KOPT-K1 (cell line): ENCODE data around the gene VPS13A.
"Not testable (repeated sequence)": the region's sequence is repeated elsewhere in the genome, so short reads cannot be mapped to it uniquely, and the experiment has no call there.

Source experiments
- H3K27ac ChIP-seq: fragments of 200-600 bp; sonication (generic); 2 replicates; pipeline ENCODE4 v1.5.1; 2016; ENCODE audit warnings: antibody characterized with exemption, mild to moderate bottlenecking, low read depth, low read length; ENCODE audit not compliant: poor library complexity, severe bottlenecking
- H3K36me3 ChIP-seq: fragments of 200-600 bp; sonication (generic); 2 replicates; pipeline ENCODE4 v1.5.1; 2017; ENCODE audit warnings: antibody characterized with exemption, mild to moderate bottlenecking, low read length, moderate library complexity; ENCODE audit not compliant: insufficient read depth
- H3K9me3 ChIP-seq: fragments of 200-600 bp; sonication (generic); 2 replicates; pipeline ENCODE4 v1.5.1; 2017; ENCODE audit warnings: antibody characterized with exemption, low read length, mild to moderate bottlenecking; ENCODE audit not compliant: insufficient read depth, poor library complexity, severe bottlenecking

Gene VPS13A

DNA sequence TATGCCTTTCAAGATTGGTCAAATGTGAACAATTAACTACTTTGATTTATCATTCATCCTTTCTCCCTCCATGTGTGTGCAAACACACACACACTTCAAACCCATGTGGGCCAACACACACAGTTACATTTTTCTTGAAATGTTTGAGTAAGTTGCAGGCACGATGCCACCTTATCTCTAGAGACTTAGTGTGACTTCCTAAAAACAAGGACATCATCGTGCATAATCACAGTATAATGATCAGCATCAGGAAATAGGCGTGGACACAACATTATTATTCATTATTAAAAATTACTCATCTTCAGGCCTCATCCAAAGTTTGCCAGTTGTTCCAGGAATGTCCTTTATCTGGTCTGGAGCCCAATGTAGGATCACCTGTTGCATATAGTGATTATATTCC, 261.3 kb downstream of the VPS13A start:
- no peaks in the 10 kb centered on the region for H3K9me3 ChIP-seq
- no peaks in the 10 kb centered on the region for H3K36me3 ChIP-seq
- H3K27ac ChIP-seq: no peak overlapping the region

GRCh38 chr9:77440057-77440456, 262.7 kb downstream of the VPS13A start:
- H3K9me3 ChIP-seq: no peaks in the 10 kb centered on the region
- no peaks in the 10 kb centered on the region for H3K36me3 ChIP-seq
- H3K27ac ChIP-seq: no peak overlapping the region

DNA sequence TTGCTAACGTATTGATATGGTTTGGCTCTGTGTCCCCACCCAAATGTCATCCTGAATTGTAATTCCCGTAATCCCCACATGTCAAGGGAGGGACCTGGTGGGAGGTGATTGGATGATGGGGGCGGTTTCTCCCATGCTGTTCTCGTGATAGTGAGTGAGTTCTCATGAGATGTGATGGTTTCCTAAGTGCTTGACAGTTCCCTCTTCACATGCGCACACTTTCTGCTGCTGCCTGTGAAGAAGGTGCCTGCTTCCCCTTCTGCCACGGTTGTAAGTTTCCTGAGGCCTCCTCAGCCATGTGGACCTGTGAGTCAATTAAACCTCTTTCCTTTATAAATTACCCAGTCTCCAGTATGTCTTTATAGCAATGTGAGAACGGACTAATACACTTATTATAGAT, 263.8 kb downstream of the VPS13A start:
- H3K27ac ChIP-seq, H3K36me3 ChIP-seq, H3K9me3 ChIP-seq: not testable (repeated sequence)

- Histone ChIP-seq H3K36me3 (no peaks in the 10 kb centered on the region), H3K27ac (no peak overlapping the region), H3K9me3 (no peaks in the 10 kb centered on the region)
These were observed 265.1 kb downstream of the VPS13A start for GRCh38 chr9:77442436-77442835.

DNA sequence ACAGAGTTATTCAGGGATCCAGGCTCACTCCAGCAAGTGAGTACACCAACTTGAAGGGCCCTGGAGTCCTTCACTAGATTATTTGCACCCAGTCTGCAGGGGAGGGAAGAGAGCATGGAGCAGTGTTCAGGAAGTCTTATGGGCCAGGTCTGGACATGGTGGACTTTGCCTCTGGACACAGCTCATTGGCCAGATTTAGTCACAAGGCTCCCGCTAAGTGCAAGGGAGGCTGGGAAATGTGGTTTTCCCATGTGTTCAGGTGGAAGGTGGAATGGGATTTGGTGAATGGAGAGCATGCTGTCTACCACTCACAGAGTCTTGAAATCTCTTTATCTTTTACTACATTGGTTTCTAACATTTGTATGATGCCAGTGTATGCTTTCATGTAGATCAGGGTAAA, 270.3 kb downstream of the VPS13A start:
- Histone ChIP-seq H3K9me3 (peaks cover 8% of the 10 kb centered on the region), H3K27ac (no peak overlapping the region), H3K36me3 (no peaks in the 10 kb centered on the region)

DNA sequence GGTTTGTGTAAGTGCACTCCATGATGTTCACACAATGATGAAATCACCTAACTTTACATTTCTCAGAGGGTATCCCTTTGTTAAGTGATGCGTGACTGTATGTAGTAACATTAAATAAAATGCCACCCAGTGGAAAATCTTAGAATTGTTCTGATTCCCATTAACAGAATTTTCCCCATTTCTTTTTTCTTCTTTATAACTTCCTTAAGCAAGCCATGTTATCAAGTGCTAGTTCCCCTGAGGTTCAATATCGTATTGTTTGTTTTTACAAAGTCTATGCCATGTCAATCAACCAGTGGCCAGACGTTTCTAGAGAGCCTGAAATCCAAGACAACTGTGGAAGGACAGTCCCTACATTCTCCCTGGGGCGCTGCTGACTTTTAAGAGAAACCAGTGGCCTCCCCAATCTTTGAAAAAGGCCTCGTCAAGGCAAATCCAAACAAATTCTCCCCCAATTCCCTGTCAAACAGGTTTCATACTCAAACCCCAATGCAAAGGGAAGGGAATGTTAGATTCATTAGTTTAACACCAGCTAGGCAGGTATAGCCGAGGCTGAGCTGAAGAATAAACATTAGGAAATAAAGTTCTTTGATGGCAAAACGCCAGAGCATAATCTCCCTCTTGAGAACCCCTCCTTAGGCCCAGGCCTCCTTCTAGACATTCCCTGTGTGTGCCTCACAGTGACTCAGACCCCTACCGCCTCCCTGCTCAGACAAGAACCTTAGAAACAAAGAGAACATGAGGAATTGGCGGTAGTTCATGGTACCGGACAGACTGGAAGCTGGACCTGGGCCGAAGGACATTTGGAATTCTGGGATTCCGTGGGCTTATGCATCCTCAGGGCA, 272.1 kb downstream of the VPS13A start:
- H3K9me3 ChIP-seq: peaks cover 8% of the 10 kb centered on the region
- H3K36me3 ChIP-seq: no peaks in the 10 kb centered on the region
- no peak overlapping the region for H3K27ac ChIP-seq

GRCh38 chr9:77450085-77450475, 272.7 kb downstream of the VPS13A start:
- no peak overlapping the region for H3K27ac ChIP-seq
- no peaks in the 10 kb centered on the region for H3K36me3 ChIP-seq
- H3K9me3 ChIP-seq: peaks cover 8% of the 10 kb centered on the region

DNA sequence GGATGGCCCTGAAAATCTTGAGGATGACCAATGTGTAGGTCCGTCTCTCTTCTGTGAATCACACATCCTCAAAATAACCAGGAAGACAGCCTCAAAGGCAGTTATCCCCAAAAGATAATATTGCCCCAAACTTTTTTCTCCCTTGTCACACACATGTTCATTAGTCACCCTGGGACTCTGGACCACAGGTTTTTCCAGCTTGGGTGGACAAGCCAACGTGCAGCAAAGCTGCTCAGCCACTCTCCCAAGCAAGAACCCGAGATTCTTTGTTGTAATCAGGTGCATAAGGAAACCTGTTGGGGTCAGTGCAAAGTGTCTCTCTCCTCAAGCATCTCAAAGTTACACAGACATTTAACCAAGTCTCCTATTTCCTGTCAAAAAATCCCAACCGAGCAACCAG, 274.2 kb downstream of the VPS13A start:
- Histone ChIP-seq H3K9me3 (peaks cover 8% of the 10 kb centered on the region), H3K27ac (no peak overlapping the region), H3K36me3 (no peaks in the 10 kb centered on the region)

- Histone ChIP-seq H3K27ac (no peak overlapping the region), H3K36me3 (no peaks in the 10 kb centered on the region), H3K9me3 (peaks cover 8% of the 10 kb centered on the region)
These were observed 276.7 kb downstream of the VPS13A start for GRCh38 chr9:77453825-77454647.

- H3K9me3 ChIP-seq: peaks cover 8% of the 10 kb centered on the region
- no peak overlapping the region for H3K27ac ChIP-seq
- no peaks in the 10 kb centered on the region for H3K36me3 ChIP-seq
These were observed 277.3 kb downstream of the VPS13A start for GRCh38 chr9:77454663-77455062.

- no peaks in the 10 kb centered on the region for H3K36me3 ChIP-seq
- H3K27ac ChIP-seq: no peak overlapping the region
- peaks cover 7% of the 10 kb centered on the region for H3K9me3 ChIP-seq
These were observed 278.1 kb downstream of the VPS13A start for GRCh38 chr9:77455312-77455927.

GRCh38 chr9:77456829-77457437, 279.6 kb downstream of the VPS13A start:
- Histone ChIP-seq H3K36me3 (no peaks in the 10 kb centered on the region), H3K9me3 (no peaks in the 10 kb centered on the region), H3K27ac (no peak overlapping the region)

DNA sequence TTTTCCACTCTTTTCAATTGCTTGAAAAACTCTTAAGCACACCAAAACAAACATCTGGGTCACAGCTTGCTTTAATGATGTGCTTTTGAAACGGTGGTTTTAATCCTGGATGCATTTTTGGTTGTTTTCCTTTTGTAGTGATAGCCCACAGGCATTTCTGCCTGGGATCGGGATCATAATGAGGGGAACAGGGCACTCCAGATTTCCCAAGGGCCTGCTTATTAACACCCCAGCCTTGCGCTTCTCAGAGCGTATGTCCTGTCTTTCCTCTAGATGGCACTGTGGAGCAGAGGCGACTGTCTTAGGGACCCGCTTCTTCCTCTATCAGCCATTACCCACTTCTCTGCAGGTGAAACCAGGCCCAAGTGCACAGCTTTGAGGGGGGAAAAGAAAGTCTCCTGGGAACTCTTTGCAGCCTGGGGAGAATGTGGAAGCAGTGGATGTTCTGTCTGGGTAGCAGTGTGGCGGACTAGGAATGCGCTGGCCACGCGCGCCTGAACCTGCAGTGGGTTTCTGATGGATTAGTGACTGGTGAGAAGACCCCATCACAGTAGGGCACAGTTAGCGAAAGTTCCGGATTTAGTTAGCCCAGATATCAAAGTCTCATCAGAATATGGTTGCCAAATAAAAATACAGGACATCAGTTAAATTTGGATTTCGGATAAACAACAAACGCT, 280.7 kb downstream of the VPS13A start:
- Histone ChIP-seq H3K27ac (no peak overlapping the region), H3K9me3 (no peaks in the 10 kb centered on the region)

DNA sequence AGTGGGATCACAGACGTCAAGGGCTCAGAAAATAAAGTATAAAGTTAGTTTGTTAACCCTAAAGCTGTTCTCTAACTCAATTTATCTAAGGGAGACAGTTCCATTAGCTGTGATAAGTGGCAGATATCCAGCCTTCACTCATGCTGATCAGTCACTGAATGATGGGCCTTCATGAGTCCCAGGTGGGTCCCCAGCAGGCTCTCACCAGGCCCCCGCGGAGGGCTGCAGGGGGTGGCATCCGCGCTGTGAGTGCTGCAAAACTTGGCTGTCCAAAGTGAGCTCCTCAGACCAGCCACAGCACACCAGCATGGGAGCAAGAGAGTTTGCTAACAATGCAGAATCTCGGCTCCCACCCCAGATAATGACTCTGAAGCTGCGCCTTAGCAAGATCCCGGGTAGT, 283.6 kb downstream of the VPS13A start:
- Histone ChIP-seq H3K27ac (no peak overlapping the region), H3K36me3 (no peaks in the 10 kb centered on the region), H3K9me3 (no peaks in the 10 kb centered on the region)

More for the DNA sequence above, 280.7 kb downstream of the VPS13A start:
- no peaks in the 10 kb centered on the region for H3K36me3 ChIP-seq
